Liver (tissue), 9 donors: ENCODE results near the gene TMEM139. TPM values are rescaled to one million over a fixed set of nuclear protein-coding genes. Genes with fewer than 3 reads are reported as not detected.
A peak's percentile ranks its signal among the peaks of the same experiment; 100 is the strongest.

Experiments
- DNase-seq: peaks from one replicate; pipeline ENCODE4 v3.0.0-alpha.2; 2017; ENCODE audit warnings: low spot score
- H3K27ac ChIP-seq, 2 donors: one replicate each; pipeline ENCODE4 v1.7.0; 2013; ENCODE audit warnings: inconsistent platforms in 2 of 2, low read length in 2 of 2, control low read depth in 1 of 2, low read depth in 1 of 2, mild to moderate bottlenecking in 1 of 2
- H3K27me3 ChIP-seq, 4 donors: one replicate each; pipeline versions ENCODE4 v1.6.1 to v1.7.0; 2013; ENCODE audit warnings: low read length in 3 of 4, inconsistent platforms in 1 of 4, mild to moderate bottlenecking in 1 of 4, moderate library complexity in 1 of 4; ENCODE audit not compliant: control insufficient read depth in 4 of 4, insufficient read depth in 4 of 4
- H3K36me3 ChIP-seq, 4 donors: one replicate each; pipeline versions ENCODE4 v1.6.1 to v1.7.0; 2013; ENCODE audit warnings: low read length in 3 of 4, mild to moderate bottlenecking in 3 of 4, low read depth in 1 of 4, moderate library complexity in 1 of 4; ENCODE audit not compliant: control insufficient read depth in 4 of 4, insufficient read depth in 3 of 4
- H3K4me1 ChIP-seq, 4 donors: one replicate each; pipeline versions ENCODE4 v1.6.1 to v1.7.0; 2013; ENCODE audit warnings: low read length in 3 of 4, mild to moderate bottlenecking in 3 of 4, moderate library complexity in 1 of 4; ENCODE audit not compliant: control insufficient read depth in 4 of 4, insufficient read depth in 4 of 4
- H3K4me3 ChIP-seq, 3 donors: one replicate each; pipeline versions ENCODE4 v1.6.1 to v1.7.0; 2013; ENCODE audit warnings: low read length in 3 of 3, control low read depth in 1 of 3, low read depth in 1 of 3, mild to moderate bottlenecking in 1 of 3
- H3K9ac ChIP-seq, 2 donors: one replicate each; pipeline ENCODE4 v1.7.0; 2013; ENCODE audit warnings: low read length in 2 of 2, mild to moderate bottlenecking in 2 of 2, moderate library complexity in 2 of 2, control low read depth in 1 of 2, low read depth in 1 of 2
- H3K9me3 ChIP-seq, 4 donors: one replicate each; pipeline versions ENCODE4 v1.6.1 to v1.7.0; 2013; ENCODE audit warnings: low read length in 3 of 4; ENCODE audit not compliant: control insufficient read depth in 4 of 4
- FOXA1 ChIP-seq: IDR thresholded peaks from 2 replicates; pipeline ENCODE4 v1.6.1; 2016; ENCODE audit warnings: antibody characterized with exemption
- FOXA2 ChIP-seq: IDR thresholded peaks from 2 replicates; pipeline ENCODE4 v1.6.1; 2016; ENCODE audit warnings: antibody characterized with exemption
- HNF4A ChIP-seq, 2 donors: conservative IDR thresholded peaks; 2 replicates each; pipeline ENCODE4 v1.6.1; 2016; ENCODE audit warnings: antibody characterized with exemption in 2 of 2, mild to moderate bottlenecking in 2 of 2
- HNF4G ChIP-seq: IDR thresholded peaks from 2 replicates; pipeline ENCODE4 v1.6.1; 2016; ENCODE audit warnings: antibody characterized with exemption
- JUND ChIP-seq, 2 donors: IDR thresholded peaks; 2 replicates each; pipeline ENCODE4 v1.6.1; 2016; ENCODE audit warnings: antibody characterized with exemption in 2 of 2
- RAD21 ChIP-seq, 2 donors: IDR thresholded peaks; 2 replicates each; pipeline ENCODE4 v1.6.1; 2016; ENCODE audit warnings: antibody characterized with exemption in 2 of 2, mild to moderate bottlenecking in 2 of 2
- RXRA ChIP-seq, 2 donors: IDR thresholded peaks; 2 replicates each; pipeline ENCODE4 v1.6.1; 2017 to 2018; ENCODE audit warnings: antibody characterized with exemption in 2 of 2, mild to moderate bottlenecking in 1 of 2
- SP1 ChIP-seq: IDR thresholded peaks from 2 replicates; pipeline ENCODE4 v1.6.1; 2018; ENCODE audit warnings: antibody characterized with exemption, mild to moderate bottlenecking
- TAF1 ChIP-seq: conservative IDR thresholded peaks from 2 replicates; pipeline ENCODE4 v1.6.1; 2016; ENCODE audit warnings: antibody characterized with exemption, mild to moderate bottlenecking
- YY1 ChIP-seq: IDR thresholded peaks from 2 replicates; pipeline ENCODE4 v1.6.1; 2016; ENCODE audit warnings: antibody characterized with exemption, mild to moderate bottlenecking
- WGBS: extraction: QIAGEN DNeasy Blood & Tissue Kit; methylation state at CpG from one replicate; pipeline ENCODE4 v1.1.7; 2013; 5-methylcytosine and 5-hydroxymethylcytosine counted together
- polyA plus RNA-seq, 2 donors: library from polyadenylated mRNA; stranded (reverse) in 1 of 2; unstranded in 1 of 2; fragments of 200-250 nt in 1 of 2; fragments of >200 nt in 1 of 2; fragmentation: Nextera tagmentation in 1 of 2; extraction: Ambion mirVana in 1 of 2; gene quantifications; one replicate each; pipeline versions ENCODE4 v1.2.1 to v1.2.3, GENCODE V29; 2013 to 2015
- total RNA-seq, 2 donors: library from RNA; depleted of rRNA; stranded (reverse); fragments of >200 nt; gene quantifications; one replicate each; pipeline ENCODE4 v1.2.3, GENCODE V29; 2014
- TF ChIP-seq, protein P1 (sequence below): IDR thresholded peaks from 2 replicates; pipeline ENCODE4 v1.6.1; 2016; ENCODE audit warnings: antibody characterized with exemption
- TF ChIP-seq, protein P2 (sequence below): IDR thresholded peaks from 2 replicates; pipeline ENCODE4 v1.6.1; 2016; ENCODE audit warnings: antibody characterized with exemption
- TF ChIP-seq, protein P3 (sequence below): IDR thresholded peaks from 2 replicates; pipeline ENCODE4 v1.6.1; 2016; ENCODE audit warnings: antibody characterized with exemption
- TF ChIP-seq, protein P4 (sequence below): fragments of 150-350 bp; IDR thresholded peaks from 2 replicates; pipeline ENCODE4 v1.5.1; 2017; ENCODE audit warnings: improper control_type of control experiment, low read depth, low read length; ENCODE audit not compliant: missing input control
- donor health status: healthy.
- donor health status: healthy.
- donor health status: healthy.
- donor health status: healthy.
- donor health status: healthy.

Gene TMEM139
- total and polyA plus RNA-seq, 4 donors: 3.0 to 8.6 (median 5.5) TPM

DNA sequence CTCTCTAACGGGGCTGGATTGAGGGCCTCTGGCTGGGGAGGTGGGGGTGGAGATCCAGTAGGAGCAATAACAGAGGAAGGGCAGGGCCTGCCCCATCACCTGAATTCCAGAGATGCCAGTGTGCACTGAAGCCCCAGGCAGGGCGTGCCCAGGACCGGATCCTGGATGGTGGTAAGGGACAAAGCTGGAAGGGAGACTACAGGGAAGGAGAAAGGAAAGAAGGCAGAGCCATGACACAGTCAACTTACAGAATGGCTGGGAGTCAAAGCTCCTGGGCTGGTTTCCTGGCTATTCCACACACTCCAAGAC is 666 bp downstream of the TMEM139 start:
- Histone ChIP-seq H3K36me3 (no peaks in the 10 kb centered on the region), H3K9ac (no peak overlapping the region), H3K27ac (peak overlapping the region; percentile 21 to 37), H3K4me1 (peaks cover 6 to 43% (median 26%) of the 10 kb centered on the region in 4 donors), H3K9me3 (no peaks in the 10 kb centered on the region), H3K27me3 (no peaks in the 10 kb centered on the region), H3K4me3 (peak overlapping the region; percentile 4 to 67 (median 26))
- 59% methylated on average over 3 of the region's 3 CpGs for WGBS
- TF ChIP-seq FOXA1 (no peak), HNF4G (no peak), TAF1 (no peak), HNF4A (conservative IDR thresholded peaks at IDR 0.05) (no peak), RAD21 (IDR thresholded peaks at IDR 0.05) (no peak), JUND (IDR thresholded peaks at IDR 0.05) (no peak), YY1 (no peak), FOXA2 (no peak), RXRA (IDR thresholded peaks at IDR 0.05) (no peak), SP1 (no peak)
- TF ChIP-seq, protein P1, sequence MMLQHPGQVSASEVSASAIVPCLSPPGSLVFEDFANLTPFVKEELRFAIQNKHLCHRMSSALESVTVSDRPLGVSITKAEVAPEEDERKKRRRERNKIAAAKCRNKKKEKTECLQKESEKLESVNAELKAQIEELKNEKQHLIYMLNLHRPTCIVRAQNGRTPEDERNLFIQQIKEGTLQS: no peak
- TF ChIP-seq, protein P2, sequence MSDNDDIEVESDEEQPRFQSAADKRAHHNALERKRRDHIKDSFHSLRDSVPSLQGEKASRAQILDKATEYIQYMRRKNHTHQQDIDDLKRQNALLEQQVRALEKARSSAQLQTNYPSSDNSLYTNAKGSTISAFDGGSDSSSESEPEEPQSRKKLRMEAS: no peak
- no peak for DNase-seq

DNA sequence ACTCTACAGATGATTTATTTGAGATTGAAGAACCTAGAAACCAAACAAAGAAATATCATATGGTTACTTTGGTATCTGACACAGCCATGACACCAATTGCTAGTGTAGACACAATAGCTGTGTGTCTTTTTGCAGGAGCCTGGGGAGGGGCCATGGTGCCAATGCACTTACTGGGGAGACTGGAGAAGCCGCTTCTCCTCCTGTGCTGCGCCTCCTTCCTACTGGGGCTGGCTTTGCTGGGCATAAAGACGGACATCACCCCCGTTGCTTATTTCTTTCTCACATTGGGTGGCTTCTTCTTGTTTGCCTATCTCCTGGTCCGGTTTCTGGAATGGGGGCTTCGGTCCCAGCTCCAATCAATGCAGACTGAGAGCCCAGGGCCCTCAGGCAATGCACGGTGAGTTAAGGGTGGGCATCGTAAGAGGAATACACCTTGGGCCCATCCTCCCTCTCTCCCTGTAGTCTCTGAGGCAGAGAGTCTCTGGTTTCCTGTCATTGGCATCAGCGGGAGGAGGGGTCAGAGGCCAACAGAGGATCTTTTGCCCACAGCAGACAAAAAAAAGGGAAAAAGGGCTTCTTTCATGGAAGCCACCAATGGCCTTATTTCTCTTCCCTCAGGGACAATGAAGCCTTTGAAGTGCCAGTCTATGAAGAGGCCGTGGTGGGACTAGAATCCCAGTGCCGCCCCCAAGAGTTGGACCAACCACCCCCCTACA is 1.2 kb downstream of the TMEM139 start:
- H3K9ac ChIP-seq: no peak overlapping the region

DNA sequence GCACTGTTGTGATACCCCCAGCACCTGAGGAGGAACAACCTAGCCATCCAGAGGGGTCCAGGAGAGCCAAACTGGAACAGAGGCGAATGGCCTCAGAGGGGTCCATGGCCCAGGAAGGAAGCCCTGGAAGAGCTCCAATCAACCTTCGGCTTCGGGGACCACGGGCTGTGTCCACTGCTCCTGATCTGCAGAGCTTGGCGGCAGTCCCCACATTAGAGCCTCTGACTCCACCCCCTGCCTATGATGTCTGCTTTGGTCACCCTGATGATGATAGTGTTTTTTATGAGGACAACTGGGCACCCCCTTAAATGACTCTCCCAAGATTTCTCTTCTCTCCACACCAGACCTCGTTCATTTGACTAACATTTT is 1.7 kb downstream of the TMEM139 start:
- Histone ChIP-seq H3K4me1 (peaks cover 6 to 46% (median 26%) of the 10 kb centered on the region in 4 donors), H3K36me3 (peaks cover 0 to 2% (median 0%) of the 10 kb centered on the region in 4 donors), H3K27me3 (no peaks in the 10 kb centered on the region), H3K27ac (no peak overlapping the region), H3K9ac (no peak overlapping the region), H3K4me3 (no peak overlapping the region), H3K9me3 (no peaks in the 10 kb centered on the region)
- no peak for TF ChIP-seq JUND (IDR thresholded peaks at IDR 0.05)
- TF ChIP-seq FOXA2: no peak
- TF ChIP-seq, protein P3, sequence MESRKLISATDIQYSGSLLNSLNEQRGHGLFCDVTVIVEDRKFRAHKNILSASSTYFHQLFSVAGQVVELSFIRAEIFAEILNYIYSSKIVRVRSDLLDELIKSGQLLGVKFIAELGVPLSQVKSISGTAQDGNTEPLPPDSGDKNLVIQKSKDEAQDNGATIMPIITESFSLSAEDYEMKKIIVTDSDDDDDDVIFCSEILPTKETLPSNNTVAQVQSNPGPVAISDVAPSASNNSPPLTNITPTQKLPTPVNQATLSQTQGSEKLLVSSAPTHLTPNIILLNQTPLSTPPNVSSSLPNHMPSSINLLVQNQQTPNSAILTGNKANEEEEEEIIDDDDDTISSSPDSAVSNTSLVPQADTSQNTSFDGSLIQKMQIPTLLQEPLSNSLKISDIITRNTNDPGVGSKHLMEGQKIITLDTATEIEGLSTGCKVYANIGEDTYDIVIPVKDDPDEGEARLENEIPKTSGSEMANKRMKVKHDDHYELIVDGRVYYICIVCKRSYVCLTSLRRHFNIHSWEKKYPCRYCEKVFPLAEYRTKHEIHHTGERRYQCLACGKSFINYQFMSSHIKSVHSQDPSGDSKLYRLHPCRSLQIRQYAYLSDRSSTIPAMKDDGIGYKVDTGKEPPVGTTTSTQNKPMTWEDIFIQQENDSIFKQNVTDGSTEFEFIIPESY: no peak
- WGBS: 77% methylated on average over 6 of the region's 6 CpGs
- DNase-seq: no peak

More for the DNA sequence above, 1.2 kb downstream of the TMEM139 start:
- WGBS: 97% methylated on average over 11 of the region's 11 CpGs
- Histone ChIP-seq H3K4me3 (no peak overlapping the region), H3K27ac (no peak overlapping the region), H3K27me3 (no peaks in the 10 kb centered on the region), H3K36me3 (no peaks in the 10 kb centered on the region), H3K9me3 (no peaks in the 10 kb centered on the region), H3K4me1 (peaks cover 6 to 46% (median 26%) of the 10 kb centered on the region in 4 donors)
- TF ChIP-seq TAF1: no peak
- TF ChIP-seq, protein P4, sequence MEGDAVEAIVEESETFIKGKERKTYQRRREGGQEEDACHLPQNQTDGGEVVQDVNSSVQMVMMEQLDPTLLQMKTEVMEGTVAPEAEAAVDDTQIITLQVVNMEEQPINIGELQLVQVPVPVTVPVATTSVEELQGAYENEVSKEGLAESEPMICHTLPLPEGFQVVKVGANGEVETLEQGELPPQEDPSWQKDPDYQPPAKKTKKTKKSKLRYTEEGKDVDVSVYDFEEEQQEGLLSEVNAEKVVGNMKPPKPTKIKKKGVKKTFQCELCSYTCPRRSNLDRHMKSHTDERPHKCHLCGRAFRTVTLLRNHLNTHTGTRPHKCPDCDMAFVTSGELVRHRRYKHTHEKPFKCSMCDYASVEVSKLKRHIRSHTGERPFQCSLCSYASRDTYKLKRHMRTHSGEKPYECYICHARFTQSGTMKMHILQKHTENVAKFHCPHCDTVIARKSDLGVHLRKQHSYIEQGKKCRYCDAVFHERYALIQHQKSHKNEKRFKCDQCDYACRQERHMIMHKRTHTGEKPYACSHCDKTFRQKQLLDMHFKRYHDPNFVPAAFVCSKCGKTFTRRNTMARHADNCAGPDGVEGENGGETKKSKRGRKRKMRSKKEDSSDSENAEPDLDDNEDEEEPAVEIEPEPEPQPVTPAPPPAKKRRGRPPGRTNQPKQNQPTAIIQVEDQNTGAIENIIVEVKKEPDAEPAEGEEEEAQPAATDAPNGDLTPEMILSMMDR: no peak
- no peak for DNase-seq
